SJCRH30 (cell line): ENCODE measurements around the gene RNF111. TPM values are rescaled to one million over a fixed set of nuclear protein-coding genes. Genes with fewer than 3 reads are reported as not detected.
"Not testable (repeated sequence)": the region's sequence is repeated elsewhere in the genome, so short reads cannot be mapped to it uniquely, and the experiment has no call there.

Source experiments
- DNase-seq, 2 experiments: peaks; one replicate each; pipeline ENCODE4 v3.0.0-alpha.2; 2015 to 2020
- H3K27ac ChIP-seq: fragments of 250-450 bp; sonication (Bioruptor Pico); 2 replicates; pipeline ENCODE4 v1.5.1; 2020; ENCODE audit warnings: mild to moderate bottlenecking, moderate library complexity
- H3K27me3 ChIP-seq: fragments of 250-450 bp; sonication (Bioruptor Pico); 2 replicates; pipeline ENCODE4 v1.5.1; 2020; ENCODE audit warnings: mild to moderate bottlenecking, moderate library complexity
- H3K36me3 ChIP-seq: fragments of 250-450 bp; sonication (Bioruptor Pico); 2 replicates; pipeline ENCODE4 v1.5.1; 2020; ENCODE audit warnings: mild to moderate bottlenecking, moderate library complexity
- H3K4me1 ChIP-seq: fragments of 250-450 bp; sonication (Bioruptor Pico); 2 replicates; pipeline ENCODE4 v1.5.1; 2020; ENCODE audit warnings: mild to moderate bottlenecking, moderate library complexity
- H3K4me3 ChIP-seq: fragments of 250-450 bp; sonication (Bioruptor Pico); 2 replicates; pipeline ENCODE4 v1.5.1; 2020; ENCODE audit warnings: mild to moderate bottlenecking, moderate library complexity
- H3K9me3 ChIP-seq: fragments of 250-450 bp; sonication (Bioruptor Pico); replicated peaks from 2 replicates; pipeline ENCODE4 v1.5.1; 2020; ENCODE audit warnings: mild to moderate bottlenecking, moderate library complexity
- total RNA-seq: library from RNA; depleted of rRNA; stranded (reverse); fragments of >200 nt; shearing (Covaris generic); gene quantifications from 2 replicates; pipeline ENCODE4 v1.2.3, GENCODE V29; 2014; rRNA removed

RNF111 gene
- total RNA-seq, 1 experiment from 2014 or later = 30.1 TPM

GRCh38 chr15:59120937-59121336 is 133.5 kb downstream of the RNF111 start:
- H3K27ac ChIP-seq = no peak overlapping the region
- DNase-seq = no peak
- no peaks in the 10 kb centered on the region for H3K27me3 ChIP-seq
- peaks cover 92% of the 10 kb centered on the region for H3K36me3 ChIP-seq
- H3K9me3 ChIP-seq = no peaks in the 10 kb centered on the region; the same call in 1 of the 2 replicates
- H3K4me3 ChIP-seq = no peak overlapping the region
- no peaks in the 10 kb centered on the region for H3K4me1 ChIP-seq

DNA sequence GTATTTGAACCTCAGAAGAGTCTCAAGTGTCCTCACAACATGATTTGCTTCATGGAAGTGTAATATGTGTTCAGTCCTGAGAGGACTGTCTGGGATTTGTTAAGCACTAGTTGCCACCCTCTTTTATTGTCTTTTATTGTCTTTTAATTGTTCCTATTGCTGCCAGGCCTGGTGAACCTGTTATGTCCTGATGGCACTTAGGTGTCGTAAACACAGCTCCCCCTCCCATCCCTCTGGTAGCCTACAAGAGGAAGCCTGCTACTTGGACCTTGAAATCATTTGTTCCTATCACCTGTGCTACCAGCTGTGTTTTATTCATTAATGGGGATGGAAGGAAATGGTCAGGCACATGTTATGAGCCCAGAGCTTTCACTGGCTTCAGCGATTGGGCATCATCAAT is 136.8 kb downstream of the RNF111 start:
- H3K36me3 ChIP-seq = peaks cover 91% of the 10 kb centered on the region
- no peak for DNase-seq
- peaks cover 4% of the 10 kb centered on the region for H3K9me3 ChIP-seq
- H3K27me3 ChIP-seq = no peaks in the 10 kb centered on the region
- H3K4me3 ChIP-seq = no peak overlapping the region
- H3K4me1 ChIP-seq = no peaks in the 10 kb centered on the region
- no peak overlapping the region for H3K27ac ChIP-seq

- H3K36me3 ChIP-seq = peaks cover 92% of the 10 kb centered on the region
- not testable (repeated sequence) for H3K9me3 ChIP-seq, H3K4me1 ChIP-seq, H3K4me3 ChIP-seq, H3K27ac ChIP-seq, H3K27me3 ChIP-seq, DNase-seq
Observed at GRCh38 chr15:59125683-59126082, 138.2 kb downstream of the RNF111 start.

- DNase-seq, H3K4me1 ChIP-seq, H3K27me3 ChIP-seq, H3K9me3 ChIP-seq, H3K27ac ChIP-seq, H3K4me3 ChIP-seq: not testable (repeated sequence)
- H3K36me3 ChIP-seq = peaks cover 98% of the 10 kb centered on the region
Observed at GRCh38 chr15:59127255-59127654, 139.8 kb downstream of the RNF111 start.

- no peaks in the 10 kb centered on the region for H3K4me1 ChIP-seq
- peaks cover 97% of the 10 kb centered on the region for H3K36me3 ChIP-seq
- H3K4me3 ChIP-seq = no peak overlapping the region
- no peak overlapping the region for H3K27ac ChIP-seq
- DNase-seq = no peak
- H3K9me3 ChIP-seq = peaks cover 9% of the 10 kb centered on the region
- H3K27me3 ChIP-seq = no peaks in the 10 kb centered on the region
Observed at GRCh38 chr15:59131456-59131855, 144.0 kb downstream of the RNF111 start.

GRCh38 chr15:59131969-59132562 is 144.6 kb downstream of the RNF111 start:
- no peak overlapping the region for H3K4me3 ChIP-seq
- no peaks in the 10 kb centered on the region for H3K4me1 ChIP-seq
- no peak for DNase-seq
- H3K9me3 ChIP-seq = peaks cover 8% of the 10 kb centered on the region
- no peaks in the 10 kb centered on the region for H3K27me3 ChIP-seq
- no peak overlapping the region for H3K27ac ChIP-seq
- peaks cover 96% of the 10 kb centered on the region for H3K36me3 ChIP-seq

DNA sequence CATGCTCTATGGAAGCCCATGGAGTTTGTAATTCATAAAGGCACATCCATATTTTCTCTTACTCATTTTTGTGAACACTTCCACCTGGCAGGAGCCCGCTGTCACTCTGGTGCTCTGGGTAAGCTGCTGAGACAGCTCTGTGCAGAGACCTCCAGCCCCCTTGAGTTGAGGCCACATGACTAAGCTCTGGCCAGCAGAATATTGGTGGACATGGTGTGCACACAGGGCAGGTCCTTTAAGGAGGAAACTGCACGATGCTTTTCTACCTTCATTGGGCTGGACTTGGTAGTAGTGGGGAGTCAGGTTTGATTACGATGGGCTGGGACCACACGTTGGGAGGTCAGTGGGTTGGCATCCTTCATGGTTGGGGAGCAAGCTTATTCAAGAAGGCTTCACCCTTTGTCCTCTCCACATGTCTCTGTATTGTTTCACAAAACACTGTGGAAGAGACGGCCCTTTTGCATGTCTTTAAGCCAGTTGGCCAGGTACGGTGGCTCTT is 146.5 kb downstream of the RNF111 start:
- no peak overlapping the region for H3K27ac ChIP-seq
- DNase-seq = no peak
- H3K36me3 ChIP-seq = peaks cover 96% of the 10 kb centered on the region
- H3K27me3 ChIP-seq = no peaks in the 10 kb centered on the region
- H3K4me1 ChIP-seq = no peaks in the 10 kb centered on the region
- peaks cover 4% of the 10 kb centered on the region; the same call in 1 of the 2 replicates for H3K9me3 ChIP-seq
- H3K4me3 ChIP-seq = no peak overlapping the region

DNA sequence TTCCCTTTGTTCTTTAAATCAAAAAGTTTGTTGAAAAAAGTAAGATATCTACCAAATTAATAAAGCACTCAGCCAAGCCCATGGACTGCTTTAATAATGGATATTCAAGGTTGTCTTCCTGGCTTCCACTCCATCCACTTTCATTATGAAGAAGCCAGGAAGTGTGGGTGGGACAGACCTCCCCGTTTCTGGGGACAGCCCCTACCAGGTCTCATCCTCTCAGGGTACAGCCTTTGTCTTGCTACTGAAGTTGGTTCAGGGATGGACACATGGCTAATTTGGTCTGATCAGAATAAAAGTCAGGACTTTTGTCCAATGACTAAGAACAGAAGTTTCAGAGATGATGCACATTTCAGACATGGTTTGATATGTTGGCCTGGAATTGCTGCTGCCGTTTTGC is 150.1 kb downstream of the RNF111 start:
- H3K27ac ChIP-seq = no peak overlapping the region
- no peak overlapping the region for H3K4me3 ChIP-seq
- DNase-seq = no peak
- H3K4me1 ChIP-seq = no peaks in the 10 kb centered on the region
- H3K9me3 ChIP-seq = no peaks in the 10 kb centered on the region
- H3K27me3 ChIP-seq = no peaks in the 10 kb centered on the region
- peaks cover 83% of the 10 kb centered on the region for H3K36me3 ChIP-seq

DNA sequence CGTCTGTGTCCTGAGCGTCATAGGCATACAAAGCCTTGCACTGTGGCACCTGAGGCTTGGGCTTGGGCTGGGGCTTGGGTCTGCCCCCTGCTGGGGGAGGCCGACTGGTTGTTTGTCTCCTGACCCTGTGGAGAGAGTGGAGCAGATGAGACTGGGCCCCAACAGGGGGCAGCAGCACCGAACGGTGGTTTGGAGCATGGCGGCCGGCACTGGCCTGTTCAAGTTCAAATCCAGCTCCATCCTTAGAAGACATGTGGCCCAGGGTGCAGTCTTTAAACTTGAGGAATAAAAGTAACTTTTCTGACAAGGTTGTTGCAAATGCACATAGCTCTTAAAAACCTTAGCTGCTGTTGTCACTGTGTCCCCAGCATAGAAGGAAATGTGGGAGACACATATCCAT is 150.8 kb downstream of the RNF111 start:
- Histone ChIP-seq H3K27me3 (no peaks in the 10 kb centered on the region), H3K4me3 (no peak overlapping the region), H3K9me3 (no peaks in the 10 kb centered on the region), H3K27ac (no peak overlapping the region), H3K4me1 (no peaks in the 10 kb centered on the region), H3K36me3 (peaks cover 76% of the 10 kb centered on the region)
- peak; percentile 53 to 69 for DNase-seq

DNA sequence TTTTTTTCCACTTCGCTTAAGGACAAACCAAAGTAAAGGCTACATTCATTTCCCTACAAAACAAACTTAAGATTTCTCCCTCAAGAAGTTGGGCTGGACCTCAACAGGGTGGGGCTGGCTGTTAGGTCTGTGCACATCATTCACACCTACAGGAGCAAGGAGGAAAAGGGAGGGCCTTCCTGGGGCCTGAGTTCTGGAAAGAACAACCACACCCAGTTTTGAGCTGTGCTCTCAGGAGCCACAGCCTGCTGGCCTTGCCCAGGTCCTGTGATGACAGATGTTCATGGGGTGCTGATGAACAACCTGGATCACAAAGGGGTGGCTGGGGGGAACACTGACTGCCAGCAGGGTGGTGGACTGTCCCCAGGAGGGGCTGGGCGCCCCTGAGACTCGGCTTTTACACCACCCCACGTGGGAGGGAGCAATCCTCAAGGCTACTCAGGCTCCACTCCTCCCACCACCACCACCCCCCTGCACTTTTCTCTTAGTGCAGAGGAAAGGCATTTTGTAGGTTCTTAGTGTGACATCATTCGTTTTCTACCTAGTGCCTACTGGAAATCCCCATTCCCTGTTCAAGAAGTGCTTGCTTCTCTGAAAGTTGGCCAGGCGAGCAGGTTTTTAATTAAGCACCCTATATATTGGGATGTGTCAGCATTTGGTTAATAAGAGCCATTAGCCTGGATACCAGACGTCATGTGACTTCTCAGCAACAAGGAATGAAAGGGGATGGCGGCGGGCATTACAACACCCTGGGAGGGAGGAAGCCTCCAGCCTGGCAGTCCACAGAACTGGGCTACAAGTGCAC is 153.2 kb downstream of the RNF111 start:
- peaks cover 68% of the 10 kb centered on the region for H3K36me3 ChIP-seq
- no peaks in the 10 kb centered on the region for H3K9me3 ChIP-seq
- DNase-seq = no peak
- H3K27me3 ChIP-seq = no peaks in the 10 kb centered on the region
- no peaks in the 10 kb centered on the region for H3K4me1 ChIP-seq
- no peak overlapping the region for H3K27ac ChIP-seq
- H3K4me3 ChIP-seq = no peak overlapping the region

DNA sequence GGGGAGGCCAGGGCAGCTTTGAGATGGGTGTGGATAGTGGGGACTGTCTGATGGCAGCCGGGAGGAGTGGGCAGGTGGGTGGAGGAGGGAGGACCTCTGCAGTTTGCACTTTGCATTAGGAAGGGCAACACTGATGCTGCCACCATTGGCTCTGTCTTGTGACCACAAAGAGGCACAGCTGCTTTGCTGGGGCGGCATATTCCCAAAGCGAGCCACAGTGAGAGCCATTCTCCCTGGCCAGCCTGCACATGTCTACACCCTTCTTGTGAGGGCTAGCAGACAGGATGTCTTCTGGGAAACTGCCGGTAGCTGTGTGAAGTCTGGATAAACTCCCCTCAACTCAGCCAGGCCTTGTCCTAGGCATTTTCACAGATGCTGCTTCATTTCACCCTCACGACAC is 155.8 kb downstream of the RNF111 start:
- Histone ChIP-seq H3K36me3 (peaks cover 55% of the 10 kb centered on the region), H3K4me1 (no peaks in the 10 kb centered on the region), H3K9me3 (no peaks in the 10 kb centered on the region), H3K27ac (no peak overlapping the region), H3K4me3 (no peak overlapping the region), H3K27me3 (no peaks in the 10 kb centered on the region)
- peak; percentile 25 to 38 for DNase-seq

GRCh38 chr15:59144594-59144993 is 157.1 kb downstream of the RNF111 start:
- not testable (repeated sequence) for H3K27ac ChIP-seq, H3K9me3 ChIP-seq, H3K4me3 ChIP-seq, H3K27me3 ChIP-seq, H3K4me1 ChIP-seq, DNase-seq
- H3K36me3 ChIP-seq = peaks cover 55% of the 10 kb centered on the region

Other genes starting within 250 kb of the RNF111 start
- 292 and 334 TPM in 2 replicates for gene ADAM10, start 238.0 kb upstream of the RNF111 start, total RNA-seq
- gene MINDY2, start 216.4 kb upstream of the RNF111 start, total RNA-seq = 38.3 and 42.3 TPM in 2 replicates
- 105 and 131 TPM in 2 replicates for gene SLTM, start 54.0 kb upstream of the RNF111 start, total RNA-seq
- gene CCNB2, start 117.5 kb downstream of the RNF111 start, total RNA-seq = 193 and 201 TPM in 2 replicates
- not detected in 2 replicates for gene LDHAL6B, start 219.2 kb downstream of the RNF111 start, total RNA-seq